Measurements from ENCODE around the gene CLDN9.

- TF ChIP-seq EZH2 (IDR thresholded peaks at IDR 0.05) (no peak), POLR2AphosphoS5 (IDR thresholded peaks at IDR 0.05; ENCODE audit: borderline replicate concordance, low read depth, low read length) (no peak), FOXP2 (optimal IDR thresholded peaks at IDR 0.05; ENCODE audit: control extremely low read depth, extremely low read length, insufficient read depth) (no peak)
Measured at GRCh38 chr16:3057181-3058138, 44.7 kb downstream of the CLDN9 start.
